Measurements from ENCODE around the gene AMN1.

- no peak for TF ChIP-seq POLR2A (IDR thresholded peaks at IDR 0.05)
- TF ChIP-seq EP300 (IDR thresholded peaks at IDR 0.05) = no peak
- TF ChIP-seq CTCF (IDR thresholded peaks at IDR 0.05) = no peak
- no peak for TF ChIP-seq POLR2AphosphoS5 (IDR thresholded peaks at IDR 0.05)
Observed at GRCh38 chr12:31737345-31737744, 8.5 kb upstream of the AMN1 start.

All from upper lobe of left lung (tissue), 4 donors.